Activated CD8-positive, alpha-beta memory T cell treated with anti-CD3 and anti-CD28 coated beads, Interleukin-2, amount 50 U/mL, for 48 hours (primary cell): ENCODE data around the gene CNDP1.
A peak's percentile ranks its signal among the peaks of the same experiment; 100 is the strongest.
"Not testable (repeated sequence)": the region's sequence is repeated elsewhere in the genome, so short reads cannot be mapped to it uniquely, and the experiment has no call there.

Experiments
- DNase-seq: peaks from one replicate; pipeline ENCODE4 v3.0.0-alpha.2; 2020

The CNDP1 gene

DNA sequence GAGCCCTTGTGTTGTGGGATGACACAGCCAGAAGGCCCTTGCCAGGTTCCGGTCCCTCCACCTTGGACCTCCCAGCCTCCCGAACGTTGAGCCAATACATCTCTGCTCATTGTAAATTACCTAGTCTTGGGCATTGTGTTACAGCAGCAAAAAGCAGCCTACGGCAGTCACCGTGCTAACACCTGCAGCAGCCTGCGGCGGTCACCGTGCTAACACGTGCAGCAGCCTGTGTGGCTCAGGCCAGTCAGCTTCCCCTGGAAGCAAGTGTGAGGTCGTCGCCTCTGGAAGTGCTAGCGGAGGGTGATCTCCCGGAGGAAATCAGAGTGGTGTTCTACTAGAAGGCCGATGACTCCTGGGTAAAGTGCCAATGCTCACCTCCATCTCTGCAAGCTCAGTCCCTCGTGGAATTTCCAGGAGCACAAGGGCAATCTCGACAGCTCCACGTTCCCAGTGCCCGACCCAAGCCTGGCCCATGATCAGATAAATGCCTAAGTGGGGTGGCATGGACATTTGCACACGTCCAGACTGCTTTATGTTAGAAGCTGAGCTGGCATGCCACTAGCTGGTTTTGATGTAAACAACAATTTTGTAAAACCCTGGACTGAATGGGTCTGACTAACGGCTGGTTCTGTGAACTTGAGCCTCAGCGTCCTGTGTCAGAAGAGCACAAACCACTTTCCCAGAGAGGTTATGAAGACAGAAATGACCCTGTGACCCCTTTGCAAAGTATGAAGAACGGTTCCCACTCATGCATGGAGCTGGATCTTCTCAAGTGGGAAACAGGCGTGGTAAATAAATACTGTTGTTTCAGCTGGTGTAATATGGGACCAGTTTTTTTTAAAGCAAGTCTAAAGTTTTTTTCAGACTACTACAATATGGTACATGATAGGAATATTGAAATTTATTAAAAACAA is 11.4 kb upstream of the CNDP1 start:
- no peak for DNase-seq

DNA sequence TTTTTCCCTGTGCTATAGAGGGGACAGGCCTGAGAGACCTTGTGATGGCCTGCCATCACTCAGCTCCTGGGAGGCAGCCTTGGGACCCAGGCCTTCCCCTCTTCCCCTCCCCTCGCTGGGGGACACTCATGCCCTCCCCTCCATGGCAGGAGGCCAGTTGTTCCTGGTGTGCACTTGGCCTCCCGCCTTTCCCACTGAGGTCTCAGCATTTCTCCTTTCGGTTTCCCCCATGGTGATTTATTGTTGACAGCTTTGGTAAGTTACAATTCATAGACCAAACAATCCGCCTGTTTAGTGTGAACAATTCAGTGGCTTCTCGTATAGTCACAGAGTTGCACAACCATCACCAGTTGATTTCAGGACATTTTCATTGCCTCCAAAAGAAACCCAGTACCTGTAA is 10.2 kb upstream of the CNDP1 start:
- no peak for DNase-seq

DNA sequence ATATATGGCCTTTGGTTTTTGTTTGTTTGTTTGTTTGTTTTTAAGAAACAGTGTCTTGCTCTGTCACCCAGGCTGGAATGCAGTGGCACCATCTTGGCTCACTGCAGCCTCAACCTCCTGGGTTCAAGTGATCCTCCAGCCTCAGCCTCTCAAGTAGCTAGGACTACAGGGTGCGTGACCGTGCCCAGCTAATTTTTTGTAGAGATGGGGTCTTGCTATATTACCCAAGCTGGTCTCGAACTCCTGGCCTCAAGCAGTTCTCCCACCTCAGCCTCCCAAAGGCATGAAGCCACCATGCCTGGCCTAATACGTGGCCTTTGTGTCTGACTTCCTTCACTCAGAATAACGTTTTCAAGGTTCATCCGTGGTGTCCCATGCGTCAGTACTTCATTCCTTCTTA is 9.4 kb upstream of the CNDP1 start:
- DNase-seq: not testable (repeated sequence)

DNA sequence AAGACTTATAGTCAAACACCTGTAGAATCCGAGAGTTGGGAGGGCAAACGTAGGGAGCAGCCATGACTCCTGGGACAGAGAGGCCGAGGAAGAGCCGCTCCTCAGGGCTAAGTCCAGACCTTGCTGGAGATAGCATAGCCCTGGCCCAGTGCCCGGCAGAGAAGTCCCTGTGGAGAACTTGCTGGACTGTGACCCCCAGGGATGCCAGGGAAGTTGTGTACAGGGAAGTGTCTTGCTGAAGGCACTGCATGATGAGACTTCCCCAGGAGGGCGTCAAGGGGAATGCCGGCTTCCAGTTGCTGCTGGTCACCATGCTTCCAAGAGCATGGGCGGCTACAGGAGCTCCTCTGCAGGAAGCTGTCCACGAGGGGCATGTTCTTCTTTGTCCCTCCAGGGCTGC is 8.6 kb upstream of the CNDP1 start:
- DNase-seq: no peak

DNA sequence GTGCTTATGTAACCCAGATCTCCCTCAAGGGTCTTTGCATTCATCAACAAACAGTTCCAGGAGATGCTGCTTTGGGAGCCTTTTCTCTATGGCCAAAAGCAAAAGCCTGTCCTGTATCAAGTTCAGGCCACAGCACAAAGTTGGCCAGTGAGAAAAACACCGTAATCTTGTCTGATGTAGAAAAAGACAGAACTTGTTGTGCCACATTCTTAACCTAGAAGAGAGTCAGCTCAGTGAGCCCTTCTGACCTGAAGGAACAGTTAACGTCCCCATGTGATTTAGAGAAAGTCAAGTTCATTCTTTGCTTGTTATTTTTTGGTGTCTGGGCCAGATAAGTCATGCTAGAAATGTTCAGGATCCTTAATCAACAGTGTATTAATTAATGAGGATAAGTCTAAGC is 7.8 kb upstream of the CNDP1 start:
- DNase-seq: no peak

DNA sequence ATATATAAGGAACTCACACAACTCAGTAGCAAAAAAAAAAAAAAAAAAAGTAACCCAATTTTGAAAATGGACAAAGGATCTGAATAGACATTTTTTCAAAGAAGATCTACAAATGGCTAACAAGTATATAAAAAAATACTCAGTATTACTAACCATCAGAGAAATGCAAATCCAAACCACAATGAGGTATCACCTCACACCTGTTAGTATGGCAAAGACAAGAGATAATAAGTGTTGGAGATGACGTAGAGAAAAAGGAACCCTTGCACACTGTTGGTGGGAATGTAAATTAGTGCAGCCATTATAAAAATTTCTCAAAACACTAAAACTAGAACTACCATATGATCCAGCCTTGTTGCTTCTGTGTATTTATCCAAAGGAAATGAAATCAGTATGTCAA is 5.8 kb upstream of the CNDP1 start:
- no peak for DNase-seq

DNA sequence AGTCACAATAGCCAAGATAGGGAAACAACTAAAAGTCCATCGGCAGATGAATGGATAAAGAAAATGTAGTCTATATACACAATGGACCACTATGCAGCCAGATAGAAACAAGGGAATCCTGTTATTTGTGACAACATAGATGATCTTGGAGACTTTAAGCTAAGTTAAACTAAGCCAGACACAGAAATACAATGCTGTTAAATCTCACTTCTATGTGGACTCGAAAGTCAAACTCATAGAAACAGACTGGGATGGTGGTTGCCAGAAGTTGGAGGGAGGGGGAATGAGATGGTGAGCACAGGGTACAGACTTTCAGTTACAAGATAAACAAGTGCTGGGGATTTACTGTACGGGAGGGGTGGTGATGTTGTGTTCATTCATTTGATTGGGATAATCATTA is 5.4 kb upstream of the CNDP1 start:
- no peak for DNase-seq

DNA sequence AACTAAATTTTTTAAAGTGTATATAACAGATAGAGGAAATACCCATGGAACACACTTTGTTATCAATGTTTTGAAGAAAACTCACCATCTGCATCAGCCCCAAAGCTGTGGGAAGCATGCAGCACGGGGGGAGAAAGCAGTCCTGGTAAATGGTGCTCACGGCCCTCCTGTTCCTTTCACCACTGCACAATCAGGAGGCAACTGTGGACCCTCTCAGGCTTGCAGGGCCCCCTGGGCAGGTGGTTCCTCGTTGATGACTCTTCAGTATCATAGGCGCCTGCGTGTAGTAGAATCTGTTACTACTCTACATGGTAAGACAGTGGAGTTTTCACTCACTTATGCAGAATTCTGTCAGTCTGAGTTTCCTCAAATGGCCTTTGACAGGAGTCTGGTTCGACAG is 4.9 kb upstream of the CNDP1 start:
- no peak for DNase-seq

DNA sequence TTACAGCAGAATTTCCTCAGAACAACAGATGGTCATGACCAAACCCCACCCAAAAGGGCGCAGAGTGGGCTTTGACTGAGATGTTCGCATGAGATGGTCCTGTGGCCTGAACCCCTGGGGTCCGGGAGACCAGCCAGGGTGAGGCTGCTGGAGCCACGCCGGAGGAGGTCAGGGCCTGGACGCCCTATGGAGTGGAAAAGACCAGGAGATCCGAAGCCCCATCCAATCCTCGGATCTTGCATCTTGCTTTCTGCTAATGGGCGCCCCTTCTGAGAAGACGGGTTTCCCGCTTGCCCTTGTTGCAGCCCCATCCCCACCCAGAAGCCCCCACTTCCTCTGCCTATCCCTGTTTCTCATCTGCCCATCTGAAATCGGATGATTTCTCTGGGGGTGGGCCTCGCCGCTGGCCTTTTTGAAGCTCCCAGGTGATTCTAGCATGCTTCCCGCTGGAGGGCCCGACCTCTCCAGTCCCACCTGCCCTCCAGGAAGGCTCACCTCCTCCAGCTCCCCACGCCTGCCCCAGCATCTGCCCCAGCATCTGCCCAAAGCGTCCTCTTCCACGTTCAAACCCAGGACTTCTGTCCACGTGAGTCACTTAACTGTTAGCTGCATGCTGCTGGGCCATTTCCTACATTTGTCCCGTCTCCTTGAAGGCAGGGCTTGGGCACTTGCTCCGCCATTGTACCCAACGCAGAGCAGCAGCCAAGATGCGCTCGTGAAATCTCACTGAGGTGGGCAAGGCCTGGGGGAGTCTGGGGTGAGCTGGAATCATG is 4.3 kb upstream of the CNDP1 start:
- no peak for DNase-seq

DNA sequence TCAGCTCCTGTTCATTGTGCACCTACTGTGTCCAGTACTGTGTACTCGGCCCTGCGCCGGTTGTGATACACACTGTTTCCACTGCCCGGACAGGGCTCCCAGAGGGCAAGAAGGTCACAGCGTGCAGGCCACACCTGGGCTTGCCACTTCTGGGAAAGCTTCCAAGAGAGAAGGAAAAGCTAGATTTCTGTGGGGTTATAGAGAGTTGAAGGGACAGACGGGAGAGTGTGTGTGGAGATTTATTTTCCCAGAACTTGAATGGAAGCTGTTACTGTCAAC is 3.8 kb upstream of the CNDP1 start:
- no peak for DNase-seq

DNA sequence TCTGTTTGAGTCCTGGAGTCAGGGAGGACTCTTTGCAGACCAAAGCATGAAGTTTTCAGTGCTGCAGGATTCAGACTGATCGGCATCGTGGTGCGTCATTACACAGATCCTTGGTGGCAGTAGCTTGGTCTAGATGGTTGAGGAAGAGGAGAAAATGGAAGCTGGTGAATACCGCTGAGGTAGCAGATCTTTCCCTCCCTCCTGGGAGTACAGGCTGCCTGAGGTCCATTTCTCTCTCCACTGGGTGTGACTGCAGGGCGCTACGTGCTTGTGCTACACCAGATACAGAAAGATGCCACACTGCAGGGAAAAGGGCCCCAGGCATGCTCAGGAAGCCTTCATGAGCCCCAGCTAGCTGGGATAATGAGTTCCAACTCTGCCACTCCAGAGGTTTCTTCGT is 3.3 kb upstream of the CNDP1 start:
- no peak for DNase-seq

DNA sequence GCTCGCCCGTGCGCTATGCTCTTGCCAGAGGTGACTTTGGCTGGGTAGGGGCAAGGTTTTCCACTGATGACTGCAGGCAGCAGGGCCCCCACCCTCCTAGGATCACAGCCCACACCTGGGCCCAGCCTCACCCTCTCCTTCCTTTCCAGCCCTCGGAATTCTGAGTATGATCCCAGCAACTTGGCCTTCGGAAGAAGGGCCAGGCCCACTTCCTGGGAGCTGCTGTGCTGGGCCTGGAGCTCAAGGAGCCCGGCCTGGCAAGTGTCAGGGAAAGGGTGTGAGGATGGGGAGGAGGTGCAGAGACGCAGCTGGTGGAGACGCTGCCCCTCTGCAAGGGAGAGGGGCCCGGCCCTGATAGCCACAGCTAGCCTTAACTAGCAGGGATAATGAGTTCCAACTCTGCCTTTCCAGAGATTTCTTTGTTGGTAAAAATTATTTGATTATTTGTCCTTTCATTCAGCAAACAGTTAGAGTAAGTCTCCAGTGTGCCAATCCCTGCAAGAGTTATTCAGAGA is 1.7 kb upstream of the CNDP1 start:
- no peak for DNase-seq

DNA sequence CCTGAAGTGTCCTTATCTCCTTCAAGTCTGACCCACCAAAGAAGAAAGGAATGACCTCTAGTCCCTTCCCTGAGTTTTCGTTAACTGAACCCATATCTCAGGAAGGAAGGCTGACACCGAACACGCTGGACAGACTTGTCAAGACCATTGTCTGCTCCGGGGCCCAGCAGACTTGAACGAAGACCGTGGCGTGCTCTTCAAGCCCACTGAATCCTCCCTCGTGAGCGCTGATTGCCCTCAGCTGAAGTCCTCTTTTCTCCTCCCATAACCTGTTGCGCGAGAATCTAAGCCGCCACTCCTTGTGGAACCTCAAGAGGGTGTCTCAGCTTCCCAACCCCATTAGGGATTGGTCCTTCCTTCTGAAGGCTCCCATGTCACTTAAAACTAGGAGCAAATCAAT is 634 bp upstream of the CNDP1 start:
- no peak for DNase-seq

DNA sequence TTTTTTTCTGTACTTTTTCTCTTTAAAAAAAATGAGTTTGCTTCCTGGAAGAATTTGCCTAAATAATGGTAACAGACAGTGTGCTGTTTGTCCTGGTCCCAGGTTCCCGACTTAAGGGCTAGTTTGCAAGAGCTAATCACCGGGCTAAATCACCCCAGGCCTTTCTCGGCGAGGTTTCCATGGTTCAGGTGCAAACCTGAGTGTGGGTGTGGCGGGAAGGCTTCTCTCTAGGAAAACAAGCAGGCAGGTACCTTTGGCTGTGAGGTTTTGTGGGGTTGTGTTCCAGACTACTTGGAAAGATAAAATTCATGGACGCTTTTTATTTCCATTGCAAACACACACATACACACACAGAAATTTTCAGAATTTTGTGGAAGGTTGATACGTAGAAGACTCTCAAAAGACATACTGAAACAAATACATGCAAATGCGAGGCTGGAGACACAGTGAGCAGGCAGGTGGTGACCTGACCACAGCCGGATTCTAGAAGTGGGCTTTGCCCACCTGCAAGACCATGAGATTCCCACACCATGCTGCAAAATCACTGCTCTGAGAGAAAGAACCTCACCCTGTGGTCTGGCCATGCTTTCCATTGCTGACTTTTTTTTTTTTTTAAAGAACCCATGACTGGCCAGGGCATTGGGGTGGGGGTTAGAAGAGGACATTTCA is 815 bp downstream of the CNDP1 start:
- DNase-seq: no peak

DNA sequence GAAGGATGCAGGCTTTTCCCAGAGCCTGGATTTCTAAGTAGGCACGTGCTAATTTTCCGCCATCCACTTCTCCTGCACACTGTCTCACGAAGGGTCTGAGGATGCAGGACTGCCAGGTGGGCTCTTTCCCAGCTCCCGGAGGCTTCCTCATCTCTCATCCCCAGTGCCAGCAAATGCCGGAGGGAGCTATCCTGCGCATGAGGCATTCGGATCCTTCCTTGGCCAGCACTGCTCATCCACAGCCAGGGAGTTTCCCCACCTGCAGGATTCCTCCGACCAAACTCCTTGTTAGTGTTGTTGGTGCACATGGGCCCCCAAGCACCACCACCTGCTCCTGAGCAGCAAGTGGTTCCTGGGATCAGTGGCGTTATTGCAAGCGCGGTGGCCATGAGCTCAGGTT is 5.0 kb downstream of the CNDP1 start:
- peak; percentile 22 for DNase-seq

DNA sequence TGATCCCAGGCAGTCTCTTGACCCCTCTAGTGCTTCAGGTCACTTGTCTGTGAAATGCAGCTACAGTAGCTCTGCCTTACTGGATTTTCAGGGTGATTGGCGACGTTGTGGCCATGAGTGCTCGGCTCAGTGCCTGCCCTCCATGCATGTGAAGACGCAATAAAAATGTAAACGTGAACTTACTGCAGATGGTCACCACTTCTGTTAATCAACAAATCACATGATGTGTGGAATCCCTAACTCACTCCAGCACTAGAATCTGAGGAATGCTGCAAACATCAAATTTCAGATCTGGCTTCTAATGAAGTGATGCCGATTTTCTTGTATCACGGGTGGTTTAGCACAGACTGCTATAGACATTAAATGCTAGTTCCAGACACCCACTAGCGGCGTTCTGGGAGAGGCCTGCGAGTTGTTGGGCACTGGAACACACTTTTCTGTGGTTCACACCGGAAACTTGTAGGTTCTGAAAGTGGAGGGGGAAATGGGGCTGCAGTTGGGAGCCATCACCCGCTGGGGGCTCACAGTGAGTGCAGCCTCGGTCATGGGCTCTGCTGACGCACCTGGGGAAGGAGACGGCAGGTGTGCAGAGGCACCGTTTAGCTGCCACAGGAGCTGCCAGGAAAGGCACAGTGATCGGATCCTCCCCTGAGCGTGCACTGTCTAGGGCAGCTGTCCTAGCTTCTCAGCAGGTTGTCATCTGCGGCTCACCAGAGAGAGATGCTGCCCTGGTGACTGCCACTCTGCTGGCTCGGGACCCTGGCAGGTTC is 6.5 kb downstream of the CNDP1 start:
- DNase-seq: no peak

DNA sequence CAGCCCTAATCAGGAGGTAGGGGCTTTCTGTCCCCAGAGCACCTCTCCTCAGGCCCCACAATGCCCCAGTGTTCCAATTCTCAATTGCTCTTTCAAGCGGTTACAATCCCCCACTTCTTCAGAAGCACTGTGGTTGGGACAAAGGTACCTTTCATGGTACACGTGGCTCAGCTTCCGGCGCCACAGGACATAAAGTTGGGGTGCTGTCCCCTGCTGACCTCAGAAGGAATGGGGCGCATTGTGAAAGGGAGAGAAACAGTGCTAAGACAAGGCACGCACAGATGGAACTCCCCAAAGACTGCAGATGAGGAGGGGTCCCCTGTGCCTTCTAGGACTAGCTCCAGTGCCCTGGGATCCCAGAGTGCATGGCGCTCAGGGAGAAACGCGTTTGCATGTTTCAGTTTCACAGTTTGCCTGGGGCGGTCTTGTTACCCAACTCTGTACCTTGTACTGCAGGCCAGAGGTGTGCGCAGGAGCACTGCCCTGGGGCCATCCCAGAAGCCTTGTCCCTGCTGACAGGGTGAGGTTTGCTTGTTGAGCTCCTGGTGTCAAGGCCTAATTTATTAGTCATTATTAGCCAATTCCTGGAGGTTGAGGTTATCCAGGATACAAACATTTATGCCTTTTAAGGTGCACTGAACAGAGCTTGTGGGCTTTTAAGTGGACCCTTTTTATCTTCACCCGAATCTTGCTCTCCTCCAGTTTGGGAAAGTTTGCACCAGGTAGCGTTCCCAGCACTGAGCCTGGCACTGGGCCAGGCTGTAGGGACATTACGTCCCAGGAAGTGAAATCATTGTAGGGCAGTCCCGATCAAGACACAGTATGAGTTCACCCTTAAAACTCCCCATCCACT is 7.6 kb downstream of the CNDP1 start:
- no peak for DNase-seq

DNA sequence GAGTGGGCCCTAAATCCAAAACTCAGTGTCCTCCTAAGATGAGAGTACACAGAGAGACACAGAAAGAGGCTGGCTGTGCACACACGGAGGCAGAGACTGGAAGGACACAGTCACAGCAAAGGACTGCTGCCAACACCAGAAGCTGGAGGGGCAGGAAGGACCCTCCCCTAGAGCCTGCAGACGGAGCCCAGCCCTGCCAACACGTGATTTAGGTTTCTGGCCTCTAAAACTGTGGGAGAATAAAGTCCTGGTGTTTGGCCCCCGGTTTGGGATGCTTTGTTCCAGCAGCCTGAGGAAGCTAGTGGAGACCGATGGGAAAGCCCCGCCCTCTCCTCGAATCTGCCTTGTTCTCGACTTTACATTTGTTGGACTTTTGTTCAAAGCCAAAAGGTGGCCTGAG is 10.6 kb downstream of the CNDP1 start:
- DNase-seq: no peak

DNA sequence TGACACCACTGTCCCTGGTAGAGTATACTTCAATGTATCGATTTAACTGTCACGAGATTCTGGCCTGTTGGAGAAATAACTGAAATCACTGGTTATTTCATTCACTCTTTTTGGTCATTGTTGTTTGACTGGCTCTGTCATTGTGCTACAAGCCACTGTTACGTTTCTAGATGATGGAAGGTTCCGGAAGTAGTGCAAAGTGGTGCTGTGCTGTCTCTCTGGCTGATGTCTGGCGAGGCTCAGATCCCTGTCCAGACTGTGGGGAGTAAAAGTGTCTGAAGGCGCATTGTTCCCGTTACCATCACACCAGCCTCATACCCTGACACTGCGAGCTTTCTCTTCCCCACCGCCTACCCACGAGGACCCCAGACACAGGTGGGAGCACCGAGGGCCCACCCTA is 11.7 kb downstream of the CNDP1 start:
- DNase-seq: no peak

DNA sequence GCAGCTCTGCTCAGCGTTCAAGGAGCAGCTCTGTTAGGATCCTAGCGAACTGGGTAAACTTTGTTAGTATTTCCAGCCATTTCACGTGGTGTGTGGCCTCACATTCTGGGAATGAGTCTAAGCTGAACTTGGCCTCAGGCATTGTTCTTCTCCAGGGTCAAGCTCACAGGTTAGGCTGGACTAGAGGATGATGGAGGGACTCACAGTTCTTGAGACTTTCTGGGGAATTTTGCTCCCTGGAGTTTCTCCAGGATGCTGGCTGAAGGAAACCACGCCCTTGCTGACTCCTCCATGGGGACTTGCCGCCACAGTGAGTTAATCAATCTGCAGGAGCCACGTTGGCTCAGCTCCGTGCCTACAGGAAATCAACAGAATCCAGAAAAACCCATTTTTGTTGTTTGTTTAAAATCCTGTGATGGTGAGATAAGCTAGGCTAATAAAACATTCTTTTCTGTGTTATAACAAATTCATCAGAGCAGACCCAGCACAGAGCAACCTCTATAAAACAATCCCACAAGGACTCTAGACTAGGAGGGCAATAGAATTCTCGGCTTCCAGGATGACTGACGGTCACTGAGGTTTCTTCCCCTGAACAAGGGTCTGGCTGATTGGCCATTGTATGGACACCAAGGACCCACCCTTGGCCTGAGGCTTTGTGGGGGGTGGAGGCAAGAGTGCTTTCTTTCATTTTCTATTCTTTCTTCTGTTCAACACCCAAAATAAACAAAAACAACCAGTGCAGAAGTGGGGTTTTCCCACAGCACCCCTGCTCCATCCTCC is 12.6 kb downstream of the CNDP1 start:
- DNase-seq: no peak

DNA sequence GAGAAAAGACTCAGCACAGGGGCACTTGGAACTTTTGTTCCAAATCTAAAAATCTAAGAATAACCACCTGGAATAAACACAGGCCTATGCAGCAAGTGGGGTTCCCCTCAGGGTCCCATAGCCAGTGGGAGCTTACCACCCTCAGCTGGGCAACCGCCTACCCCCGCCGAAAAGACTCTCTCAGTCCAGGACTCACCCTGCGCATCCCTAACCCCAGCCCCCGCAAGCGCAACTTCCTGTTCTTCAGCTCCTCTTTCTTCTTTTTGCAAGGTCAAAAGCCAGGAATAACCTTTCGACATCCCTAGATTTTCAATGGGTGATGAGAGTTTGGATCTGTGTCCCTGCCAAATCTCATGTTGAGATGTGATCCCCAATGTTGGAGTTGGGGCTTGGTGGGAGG is 13.6 kb downstream of the CNDP1 start:
- DNase-seq: no peak
